HepG2 (cell line): ENCODE results near the gene SYT8. TPM values are rescaled to one million over a fixed set of nuclear protein-coding genes. Genes with fewer than 3 reads are reported as not detected.
A peak's percentile ranks its signal among the peaks of the same experiment; 100 is the strongest.

Source experiments
- ATAC-seq: fragments of 200-7000 bp; cut with Tn5 transposase; 3 replicates; pipeline ENCODE4 v1.9.1; 2020; ENCODE audit warnings: mild to moderate bottlenecking, moderate library complexity
- BruUV-seq: library from RNA; stranded (reverse); fragments of 400-500 nt; replicated peaks from 2 replicates; lab custom pipeline; 2021; lab: Mats Ljungman, UMichigan
- CTCF ChIA-PET: fragments of 300-600 bp; formaldehyde crosslinking; extraction: SDS; loops from one replicate; lab custom pipeline; 2021; ENCODE audit warnings: low total read pairs, inconsistent platforms, low intra/inter-chr PET ratio; lab: Yijun Ruan, JAX
- POLR2A ChIA-PET: fragments of 350-600 bp; sonication (Branson Sonifier 250); formaldehyde crosslinking; loops from one replicate; lab custom pipeline; 2020; ENCODE audit warnings: antibody characterized with exemption, inconsistent platforms; lab: Yijun Ruan, JAX
- DNase-seq: peaks from one replicate; pipeline ENCODE4 v3.0.0-alpha.2; 2015; ENCODE audit warnings: low spot score
- FAIRE-seq: peaks from 3 replicates; lab custom pipeline; 2011; peaks lifted over from hg19 to GRCh38; lab: Jason Lieb, UNC
- H2AFZ ChIP-seq: one replicate; pipeline ENCODE4 v1.6.1; 2011; ENCODE audit warnings: low read length, inconsistent platforms
- H3K27ac ChIP-seq: fragments of 300-600 bp; 3 replicates; pipeline ENCODE4 v1.8.0; 2011; ENCODE audit warnings: mixed run types, mild to moderate bottlenecking, mixed read lengths, low read length, inconsistent platforms; ENCODE audit not compliant: insufficient read depth; ENCODE audit errors: extremely low read length
- H3K27me3 ChIP-seq, 2 experiments: fragments of 200-600 bp in 1 of 2; 2 replicates in 1 of 2; 3 replicates in 1 of 2; pipeline versions ENCODE4 v1.6.0 to v1.8.0; 2011; ENCODE audit warnings: low read length in 2 of 2, mild to moderate bottlenecking in 2 of 2, moderate library complexity in 2 of 2, inconsistent platforms in 1 of 2; ENCODE audit not compliant: insufficient read depth in 2 of 2, control insufficient read depth in 1 of 2
- H3K36me3 ChIP-seq, 2 experiments: fragments of 200-600 bp in 1 of 2; replicated peaks in 1 of 2; 2 replicates in 1 of 2; 3 replicates in 1 of 2; pipeline versions ENCODE4 v1.5.1 to v1.8.0; 2011; ENCODE audit warnings: low read length in 2 of 2, inconsistent platforms in 1 of 2; ENCODE audit not compliant: insufficient read depth in 2 of 2, control insufficient read depth in 1 of 2
- H3K4me1 ChIP-seq: 2 replicates; pipeline ENCODE4 v1.5.1; 2012; ENCODE audit warnings: low read length, inconsistent platforms; ENCODE audit not compliant: insufficient read depth
- H3K4me2 ChIP-seq: 2 replicates; pipeline ENCODE4 v1.6.0; 2011; ENCODE audit warnings: low read depth, low read length, inconsistent platforms
- H3K4me3 ChIP-seq, 3 experiments: fragments of 200-600 bp in 1 of 3; sonication (generic), shearing (Covaris generic) in 1 of 3; replicated peaks in 1 of 3; 2 replicates each; pipeline ENCODE4 v1.5.1; 2011 to 2016; ENCODE audit warnings: low read length in 3 of 3, inconsistent platforms in 2 of 3, low read depth in 2 of 3, mild to moderate bottlenecking in 2 of 3, control low read depth in 1 of 3, mixed read lengths in 1 of 3; ENCODE audit not compliant: insufficient read depth in 1 of 3
- H3K79me2 ChIP-seq: one replicate; pipeline ENCODE4 v1.6.1; 2011; ENCODE audit warnings: low read length, inconsistent platforms; ENCODE audit not compliant: insufficient read depth
- H3K9ac ChIP-seq: 2 replicates; pipeline ENCODE4 v1.6.0; 2011; ENCODE audit warnings: mild to moderate bottlenecking, low read depth, low read length, inconsistent platforms; ENCODE audit not compliant: insufficient read depth
- H3K9me3 ChIP-seq: 2 replicates; pipeline ENCODE4 v1.5.1; 2012; ENCODE audit warnings: mild to moderate bottlenecking, low read length
- H4K20me1 ChIP-seq: 2 replicates; pipeline ENCODE4 v1.6.0; 2011; ENCODE audit warnings: inconsistent platforms, mild to moderate bottlenecking, low read length, moderate library complexity; ENCODE audit not compliant: insufficient read depth
- ATRX ChIP-seq: sonication (generic); formaldehyde crosslinking; IDR thresholded peaks from 2 replicates; pipeline ENCODE4 v1.4.0; 2020; ENCODE audit warnings: missing genetic modification reagents, borderline replicate concordance
- FOSL2 ChIP-seq: sonication (generic); formaldehyde crosslinking; IDR thresholded peaks from 2 replicates; pipeline ENCODE4 v1.4.0; 2020; ENCODE audit warnings: missing genetic modification reagents
- GABPB1 ChIP-seq: IDR thresholded peaks from 2 replicates; pipeline ENCODE4 v1.6.1; 2016; ENCODE audit warnings: mild to moderate bottlenecking, missing genetic modification reagents, moderate library complexity, missing compliant biosample characterization
- HHEX ChIP-seq: IDR thresholded peaks from 2 replicates; pipeline ENCODE4 v1.6.1; 2016; ENCODE audit warnings: control low read depth
- HNRNPUL1 ChIP-seq: fragments of 200-400 bp; formaldehyde crosslinking; IDR thresholded peaks from 2 replicates; pipeline ENCODE4 v1.6.1; 2017; ENCODE audit warnings: low read depth, mild to moderate bottlenecking, low read length, moderate library complexity
- MBD4 ChIP-seq: IDR thresholded peaks from 2 replicates; pipeline ENCODE4 v1.6.1; 2012; ENCODE audit warnings: low read length, inconsistent platforms, borderline replicate concordance
- MED8 ChIP-seq: sonication (generic); formaldehyde crosslinking; IDR thresholded peaks from 2 replicates; pipeline ENCODE4 v1.8.1; 2023; ENCODE audit warnings: mild to moderate bottlenecking, missing genetic modification reagents; ENCODE audit not compliant: insufficient replicate concordance
- REL ChIP-seq: sonication (generic); formaldehyde crosslinking; conservative IDR thresholded peaks from 2 replicates; pipeline ENCODE4 v1.8.0; 2022; ENCODE audit warnings: mild to moderate bottlenecking, missing genetic modification reagents, moderate library complexity
- TAF1 ChIP-seq: sonication (generic); formaldehyde crosslinking; IDR thresholded peaks from 2 replicates; pipeline ENCODE4 v1.4.0; 2020; ENCODE audit warnings: missing genetic modification reagents
- TFDP1 ChIP-seq: IDR thresholded peaks from 2 replicates; pipeline ENCODE4 v1.6.1; 2016; ENCODE audit warnings: missing compliant biosample characterization, missing genetic modification reagents, borderline replicate concordance
- ZNF143 ChIP-seq: sonication (generic); formaldehyde crosslinking; IDR thresholded peaks from 2 replicates; pipeline ENCODE4 v1.4.0; 2020; ENCODE audit warnings: missing genetic modification reagents
- ZNF326 ChIP-seq: sonication (generic); formaldehyde crosslinking; IDR thresholded peaks from 2 replicates; pipeline ENCODE4 v1.4.0; 2020; ENCODE audit warnings: missing genetic modification reagents, borderline replicate concordance
- ZNF770 ChIP-seq: sonication (generic); formaldehyde crosslinking; IDR thresholded peaks from 2 replicates; pipeline ENCODE4 v1.5.0; 2020; ENCODE audit warnings: mild to moderate bottlenecking, missing genetic modification reagents
- WGBS: methylation state at CpG from one replicate; pipeline ENCODE4 v1.1.6; 2017; ENCODE audit warnings: low lambda C conversion rate; 5-methylcytosine and 5-hydroxymethylcytosine counted together
- in situ Hi-C: cut with HindIII; loops from 2 replicates; pipeline ENCODE4 v1.10.0; 2017; ENCODE audit warnings: low pct_unique_long_range_greater_than_20kb; ENCODE audit not compliant: extremely low pct_ligation_motif_present
- intact Hi-C: fragments of 100-400 bp; cut with micrococcal nuclease; formaldehyde crosslinking; loops from one replicate; pipeline ENCODE4 v1.10.0; 2022; ENCODE audit not compliant: unreplicated experiment
- polyA plus RNA-seq, 8 experiments: library from polyadenylated mRNA; depleted of rRNA in 3 of 8; stranded (reverse) in 7 of 8; unstranded in 1 of 8; fragments of >200 nt; fragmentation: Illumina TruSeq in 4 of 8; extraction: Trizol in 4 of 8; gene quantifications; 2 replicates each; pipeline versions ENCODE4 v1.2.1 to v1.2.3, GENCODE V29; 2011 to 2016; ENCODE audit warnings: low read depth in 4 of 8, missing spikeins in 1 of 8, mixed read lengths in 1 of 8; ENCODE audit not compliant: insufficient read depth in 1 of 8
- total RNA-seq, 5 experiments: library from RNA; depleted of rRNA; stranded (reverse); fragments of >200 nt; fragmentation: Illumina TruSeq; extraction: Trizol; gene quantifications; 2 replicates each; pipeline ENCODE4 v1.2.3, GENCODE V29; 2016; ENCODE audit warnings: low read depth in 1 of 5

Gene SYT8
- total and polyA plus RNA-seq, 2 of the 13 experiments (the other 11 are each of a cell fraction or from before 2014, with no cell fraction given) = 0.60 to 2.3 TPM

- ChIA-PET POLR2A (no interaction called here), CTCF (no interaction called here)
- no peaks in the 10 kb centered on the region for H3K79me2 ChIP-seq
- H4K20me1 ChIP-seq = no peaks in the 10 kb centered on the region
- 52% methylated on average over 11 of the region's 21 CpGs for WGBS
- peak; percentile 26 for ATAC-seq
- H3K9me3 ChIP-seq = no peaks in the 10 kb centered on the region
- H2AFZ ChIP-seq = no peak overlapping the region
- H3K4me2 ChIP-seq = no peak overlapping the region
- no peak for TF ChIP-seq ZNF143 (CRISPR knock-in tag)
- TF ChIP-seq ZNF326 (CRISPR knock-in tag) = no peak
- TF ChIP-seq ATRX (CRISPR knock-in tag) = no peak
- no peak for TF ChIP-seq HHEX (CRISPR knock-in tag)
- TF ChIP-seq ZNF770 = no peak
- no peak for TF ChIP-seq GABPB1 (CRISPR knock-in tag)
- TF ChIP-seq TFDP1 (CRISPR knock-in tag) = no peak
- no peak for TF ChIP-seq MED8 (CRISPR knock-in tag)
- no peak for TF ChIP-seq REL (CRISPR knock-in tag)
- TF ChIP-seq MBD4 = no peak
- no peak for TF ChIP-seq TAF1 (CRISPR knock-in tag)
- TF ChIP-seq HNRNPUL1 = no peak
- no peak for TF ChIP-seq FOSL2 (CRISPR knock-in tag)
- TF ChIP-seq, all 625 proteins: peak for 0
- in situ Hi-C loops = no loop called here
- peaks cover 27% of the 10 kb centered on the region for H3K4me1 ChIP-seq
- no TSS peak for BruUV-seq
- peaks cover 15 to 63% of the 10 kb centered on the region in 2 experiments for H3K27me3 ChIP-seq
- H3K36me3 ChIP-seq = no peaks in the 10 kb centered on the region
- no peak for DNase-seq
- H3K9ac ChIP-seq = no peak overlapping the region
- H3K4me3 ChIP-seq = no peak overlapping the region
- H3K27ac ChIP-seq = no peak overlapping the region
- intact Hi-C loops = no loop called here
- no peak for FAIRE-seq
Observed at GRCh38 chr11:1785749-1786413, 48.9 kb upstream of the SYT8 start.
